Stimulated activated naive CD8-positive, alpha-beta T cell treated with anti-CD3 and anti-CD28 coated beads, Interleukin-15, amount 100 ng/mL, for 72 hours (primary cell): Measurements from ENCODE around the gene NOL4L.

Source experiments
- ATAC-seq: fragments of 150-1000 bp; cut with Tn5 transposase; 2 replicates; pipeline ENCODE4 v1.10.0; 2021; ENCODE audit warnings: mild to moderate bottlenecking, moderate library complexity
- DNase-seq, 2 donors: peaks; one replicate each; pipeline ENCODE4 v3.0.0; 2021 to 2022
- H3K27ac Mint-ChIP-seq, 2 donors: one replicate each; pipeline ENCODE4 v1.8.0; 2022; ENCODE audit warnings: mild to moderate bottlenecking in 2 of 2, mixed read lengths in 2 of 2, moderate library complexity in 2 of 2
- H3K27me3 Mint-ChIP-seq: one replicate; pipeline ENCODE4 v1.8.0; 2022; ENCODE audit warnings: mixed read lengths
- H3K4me1 Mint-ChIP-seq: one replicate; pipeline ENCODE4 v1.8.0; 2022; ENCODE audit warnings: mild to moderate bottlenecking, mixed read lengths
- H3K4me3 Mint-ChIP-seq, 2 donors: one replicate each; pipeline ENCODE4 v1.8.0; 2022; ENCODE audit warnings: mild to moderate bottlenecking in 2 of 2, mixed read lengths in 2 of 2, moderate library complexity in 1 of 2
- H3K9me3 Mint-ChIP-seq, 2 donors: one replicate each; pipeline ENCODE4 v1.8.0; 2022; ENCODE audit warnings: mixed read lengths in 2 of 2

The NOL4L gene

GRCh38 chr20:32555584-32555983, 29.5 kb downstream of the NOL4L start:
- DNase-seq (no peak), ATAC-seq (no peak)
- Mint-ChIP-seq H3K4me3 (no peak overlapping the region), H3K9me3 (no peaks in the 10 kb centered on the region), H3K4me1 (peaks cover 77% of the 10 kb centered on the region), H3K27me3 (no peaks in the 10 kb centered on the region), H3K27ac (peak overlapping the region in 1 of 2 donors; percentile 51)

DNA sequence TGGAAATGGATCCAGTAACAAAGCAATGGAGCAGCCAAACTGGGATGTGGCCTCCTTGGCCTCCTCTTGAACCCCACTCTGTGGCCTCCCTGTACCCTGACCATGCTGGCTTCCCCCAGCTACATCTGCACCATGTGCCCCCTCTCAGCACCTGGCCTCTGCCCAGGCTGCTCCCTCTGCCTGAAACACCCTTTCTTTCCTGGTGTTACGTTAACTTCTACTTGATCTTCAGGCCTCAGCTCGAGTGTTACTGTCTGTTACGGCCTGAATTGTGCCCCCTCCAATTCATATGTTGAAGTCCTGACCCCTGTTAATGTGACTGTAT, 30.2 kb downstream of the NOL4L start:
- no peaks in the 10 kb centered on the region for H3K27me3 Mint-ChIP-seq
- H3K27ac Mint-ChIP-seq, result peak overlapping the region; percentile 84 to 95

DNA sequence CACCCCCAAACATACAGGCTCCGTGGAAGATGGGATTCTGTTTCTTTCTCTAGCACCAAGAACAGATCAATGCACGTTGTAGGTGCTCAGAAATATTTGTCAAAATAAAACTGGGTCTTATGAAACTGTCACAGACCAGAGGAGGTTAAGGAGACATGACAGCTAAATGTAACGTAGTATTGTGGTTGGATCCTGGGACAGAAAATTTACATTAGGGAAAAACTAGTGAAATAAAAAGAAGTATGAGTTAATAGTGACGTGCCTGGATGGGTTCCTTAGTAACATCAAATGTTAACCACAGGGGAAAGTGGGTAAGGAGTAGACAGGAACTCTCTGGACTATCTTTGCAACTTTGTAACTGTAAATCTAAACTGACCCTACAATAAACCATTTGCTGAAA, 31.5 kb downstream of the NOL4L start:
- Mint-ChIP-seq H3K4me1 (peaks cover 61% of the 10 kb centered on the region), H3K27ac (peak overlapping the region; percentile 55 to 87), H3K9me3 (no peaks in the 10 kb centered on the region), H3K27me3 (no peaks in the 10 kb centered on the region), H3K4me3 (peak overlapping the region; percentile 1 to 13)
- no peak for DNase-seq
- peak; percentile 20 for ATAC-seq

More for the DNA sequence above, 30.2 kb downstream of the NOL4L start:
- no peak for DNase-seq
- H3K9me3 Mint-ChIP-seq, result no peaks in the 10 kb centered on the region
- no peak for ATAC-seq
- H3K4me1 Mint-ChIP-seq, result peaks cover 71% of the 10 kb centered on the region
- peak overlapping the region; percentile 24 to 30 for H3K4me3 Mint-ChIP-seq

DNA sequence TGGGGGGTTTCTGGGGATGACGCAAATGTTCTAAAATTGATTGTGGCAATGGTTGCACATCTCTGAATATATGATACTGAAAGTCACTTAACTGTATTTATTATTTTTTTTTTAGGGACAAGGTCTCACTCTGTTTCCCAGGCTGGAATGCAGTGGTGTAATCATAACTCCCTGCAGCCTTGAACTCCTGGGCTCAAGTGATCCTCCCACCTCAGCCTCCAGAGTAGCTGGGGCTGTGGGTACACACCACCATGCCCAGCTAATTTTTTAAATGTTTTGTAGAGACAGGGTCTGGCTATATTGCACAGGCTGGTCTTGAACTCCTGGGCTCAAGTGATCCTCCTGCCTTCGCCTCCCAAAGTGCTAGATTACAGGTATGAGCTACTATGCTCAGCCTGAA, 33.4 kb downstream of the NOL4L start:
- Mint-ChIP-seq H3K4me1 (peaks cover 65% of the 10 kb centered on the region), H3K4me3 (no peak overlapping the region), H3K27me3 (no peaks in the 10 kb centered on the region), H3K9me3 (no peaks in the 10 kb centered on the region), H3K27ac (no peak overlapping the region)
- no peak for ATAC-seq
- no peak for DNase-seq

GRCh38 chr20:32549842-32550241, 35.3 kb downstream of the NOL4L start:
- ATAC-seq (no peak), DNase-seq (no peak)
- Mint-ChIP-seq H3K27me3 (no peaks in the 10 kb centered on the region), H3K4me1 (peaks cover 65% of the 10 kb centered on the region), H3K27ac (no peak overlapping the region), H3K9me3 (no peaks in the 10 kb centered on the region), H3K4me3 (no peak overlapping the region)

GRCh38 chr20:32547753-32548034, 37.4 kb downstream of the NOL4L start:
- no peak overlapping the region for H3K4me3 Mint-ChIP-seq
- H3K27ac Mint-ChIP-seq, result no peak overlapping the region
- no peak for DNase-seq
- H3K9me3 Mint-ChIP-seq, result no peaks in the 10 kb centered on the region
- ATAC-seq, result no peak
- H3K27me3 Mint-ChIP-seq, result no peaks in the 10 kb centered on the region
- H3K4me1 Mint-ChIP-seq, result peaks cover 65% of the 10 kb centered on the region

GRCh38 chr20:32546918-32547752, 38.0 kb downstream of the NOL4L start:
- Mint-ChIP-seq H3K4me3 (no peak overlapping the region), H3K4me1 (peaks cover 67% of the 10 kb centered on the region), H3K27me3 (no peaks in the 10 kb centered on the region), H3K27ac (peak overlapping the region in 1 of 2 donors; percentile 22), H3K9me3 (no peaks in the 10 kb centered on the region)
- no peak for ATAC-seq
- no peak for DNase-seq

DNA sequence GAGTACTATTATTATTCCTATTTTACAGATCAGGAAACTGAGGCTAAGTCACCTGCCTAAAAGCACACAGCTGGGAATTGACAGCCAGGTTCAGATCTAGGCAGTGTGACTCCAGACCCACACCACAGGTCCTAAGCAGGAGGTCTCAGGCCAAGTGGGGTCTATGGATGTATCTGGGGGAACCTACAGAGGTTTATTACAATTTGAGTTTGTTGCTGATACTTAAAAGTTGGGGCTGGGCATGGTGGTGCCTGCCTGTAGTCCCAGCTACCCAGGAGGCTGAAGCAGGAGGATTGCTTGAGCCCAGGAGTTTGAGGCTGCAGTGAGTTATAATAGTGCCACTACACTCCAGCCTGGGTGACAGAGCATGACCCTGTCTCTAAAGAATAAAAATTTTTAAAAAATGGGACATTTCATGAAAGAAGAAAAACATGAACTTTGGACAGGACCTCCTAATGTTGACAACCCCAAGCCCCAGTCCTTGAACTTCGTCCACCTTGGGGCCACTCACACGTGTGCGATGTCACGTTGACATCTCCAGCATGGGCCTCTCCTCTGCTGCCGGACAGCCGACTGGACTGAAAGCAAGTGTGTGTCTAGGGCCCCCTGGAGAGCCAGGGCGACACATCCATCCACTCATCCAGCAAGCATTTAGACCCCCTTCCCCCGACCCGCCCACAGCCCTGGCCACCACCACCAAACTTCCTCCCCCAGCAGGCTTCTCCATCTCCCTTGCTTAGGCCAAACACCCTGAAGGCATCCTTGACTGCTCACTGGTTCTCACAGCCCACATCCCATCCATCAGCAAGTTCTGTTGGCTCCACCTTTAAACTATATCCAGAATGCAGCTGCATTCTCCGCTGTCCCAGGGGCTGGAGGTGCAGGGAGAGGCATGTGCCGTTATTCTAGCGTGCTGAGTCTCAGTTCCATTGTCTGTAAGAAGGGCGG, 40.0 kb downstream of the NOL4L start:
- ATAC-seq, result no peak
- Mint-ChIP-seq H3K4me1 (peaks cover 87% of the 10 kb centered on the region), H3K27ac (peak overlapping the region in 1 of 2 donors; percentile 38), H3K9me3 (no peaks in the 10 kb centered on the region), H3K4me3 (no peak overlapping the region), H3K27me3 (no peaks in the 10 kb centered on the region)
- DNase-seq, result no peak

- H3K4me1 Mint-ChIP-seq, result peaks cover 96% of the 10 kb centered on the region
- no peaks in the 10 kb centered on the region for H3K27me3 Mint-ChIP-seq
- H3K27ac Mint-ChIP-seq, result peak overlapping the region; percentile 2 to 93
- H3K9me3 Mint-ChIP-seq, result no peaks in the 10 kb centered on the region
- H3K4me3 Mint-ChIP-seq, result no peak overlapping the region
- ATAC-seq (no peak), DNase-seq (no peak)
These were observed 40.8 kb downstream of the NOL4L start for GRCh38 chr20:32544260-32544722.

GRCh38 chr20:32543570-32544259, 41.4 kb downstream of the NOL4L start:
- ATAC-seq, result no peak
- Mint-ChIP-seq H3K9me3 (no peaks in the 10 kb centered on the region), H3K27me3 (no peaks in the 10 kb centered on the region), H3K27ac (peak overlapping the region; percentile 2 to 93), H3K4me1 (peaks cover 100% of the 10 kb centered on the region), H3K4me3 (no peak overlapping the region)
- DNase-seq, result no peak

DNA sequence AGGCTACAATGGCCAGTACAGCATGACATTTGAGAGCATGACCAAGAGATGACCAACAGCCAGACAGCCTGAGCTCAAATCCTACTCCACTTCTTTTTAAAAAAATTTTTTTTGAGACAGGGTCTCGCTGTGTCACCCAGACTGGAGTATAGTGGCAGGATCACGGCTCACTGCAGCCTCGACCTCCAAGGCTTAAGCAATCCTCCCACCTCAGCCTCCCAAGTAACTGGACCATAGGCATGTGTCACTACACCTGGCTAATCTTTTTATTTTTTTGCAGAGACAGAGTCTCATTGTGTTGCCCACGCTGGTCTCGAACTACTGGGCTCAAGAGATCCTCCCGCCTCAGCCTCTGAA, 42.9 kb downstream of the NOL4L start:
- H3K4me3 Mint-ChIP-seq, result no peak overlapping the region
- H3K27me3 Mint-ChIP-seq, result no peaks in the 10 kb centered on the region
- DNase-seq, result no peak
- peak overlapping the region in 1 of 2 donors; percentile 34 for H3K27ac Mint-ChIP-seq
- peaks cover 99% of the 10 kb centered on the region for H3K4me1 Mint-ChIP-seq
- ATAC-seq, result no peak
- no peaks in the 10 kb centered on the region for H3K9me3 Mint-ChIP-seq

DNA sequence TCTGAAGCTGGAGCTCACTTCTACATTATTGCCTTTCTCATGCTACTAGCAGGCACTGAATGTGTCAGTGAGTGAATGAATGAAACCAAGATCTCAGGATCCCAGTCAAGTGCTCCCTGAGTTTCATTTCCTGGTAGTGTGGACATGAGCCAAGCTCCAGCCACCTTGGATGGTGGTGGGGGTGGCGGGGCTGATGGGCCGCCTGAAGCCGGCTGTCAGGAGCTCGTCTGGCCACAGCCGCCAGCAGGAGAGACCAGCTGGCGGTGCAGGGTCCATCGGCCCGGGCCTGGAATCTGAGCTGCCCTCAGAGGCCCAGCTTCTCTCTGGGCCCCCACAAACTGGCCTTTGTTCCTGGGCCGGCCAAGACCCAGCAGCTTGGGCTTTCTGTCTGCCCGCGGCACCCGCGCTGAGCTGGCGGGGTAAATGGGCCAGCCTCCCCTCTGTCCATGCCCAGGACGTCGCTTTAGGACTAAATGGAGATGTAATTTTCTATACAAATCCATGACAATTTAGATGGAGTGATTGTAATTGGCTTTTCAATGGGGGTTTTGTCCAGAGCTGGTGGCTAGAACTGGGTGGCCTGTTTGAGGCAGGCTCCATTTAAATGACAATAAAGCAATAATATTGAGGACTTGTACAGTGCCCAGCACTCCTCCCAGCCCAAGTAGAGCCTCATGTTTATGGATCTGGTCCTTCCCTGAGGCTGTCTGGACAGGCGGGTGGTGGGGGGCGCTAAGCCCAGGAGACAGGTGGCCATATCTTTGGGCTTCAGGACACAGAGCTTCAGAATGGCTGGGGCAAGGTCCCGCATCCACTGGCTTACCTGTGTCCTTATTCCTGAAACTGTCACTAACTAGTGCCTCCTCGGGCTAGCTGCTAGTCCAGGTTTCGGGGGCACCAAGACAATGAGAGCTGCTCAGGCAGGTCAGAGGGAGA, 43.5 kb downstream of the NOL4L start:
- Mint-ChIP-seq H3K9me3 (no peaks in the 10 kb centered on the region), H3K27me3 (no peaks in the 10 kb centered on the region), H3K4me1 (peaks cover 97% of the 10 kb centered on the region), H3K27ac (peak overlapping the region; percentile 93 to 95), H3K4me3 (no peak overlapping the region)
- DNase-seq (no peak), ATAC-seq (no peak)

- peak overlapping the region; percentile 93 to 95 for H3K27ac Mint-ChIP-seq
- no peaks in the 10 kb centered on the region for H3K27me3 Mint-ChIP-seq
- ATAC-seq, result peak; percentile 64
- peak overlapping the region; percentile 73 to 80 for H3K4me3 Mint-ChIP-seq
- peaks cover 94% of the 10 kb centered on the region for H3K4me1 Mint-ChIP-seq
- no peaks in the 10 kb centered on the region for H3K9me3 Mint-ChIP-seq
- peak; percentile 70 to 80 for DNase-seq
These were observed 45.1 kb downstream of the NOL4L start for GRCh38 chr20:32539817-32540675.
